HG03575 (cell line): ENCODE measurements around the gene KYAT1.
"Not testable (repeated sequence)": the region's sequence is repeated elsewhere in the genome, so short reads cannot be mapped to it uniquely, and the experiment has no call there.

Experiments
- ATAC-seq: cut with Tn5 transposase; IDR thresholded peaks from one replicate; pipeline ENCODE4 v1.9.1; 2021; ENCODE audit not compliant: unreplicated experiment, insufficient number of reproducible peaks, low FRiP score; ENCODE audit errors: extremely low read depth

KYAT1 gene

GRCh38 chr9:128847803-128848202 is 33.9 kb downstream of the KYAT1 start:
- ATAC-seq: no peak

DNA sequence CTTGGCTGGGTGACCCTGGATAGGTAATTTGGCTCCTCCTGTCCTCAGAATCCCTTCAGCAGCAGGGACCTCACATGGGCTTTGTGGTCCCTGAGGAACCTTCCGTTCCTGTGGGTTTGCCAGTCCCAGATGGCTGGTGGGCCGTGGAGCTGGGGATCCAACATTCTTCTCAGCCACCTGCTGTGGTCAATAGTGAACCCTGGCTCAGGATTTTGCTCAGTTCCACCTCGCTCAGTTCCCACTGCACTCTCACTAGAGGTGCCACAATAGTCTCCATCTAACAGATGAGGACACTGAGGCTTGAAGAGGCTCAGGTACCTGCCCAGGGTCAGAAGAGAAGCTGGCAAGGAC is 35.1 kb downstream of the KYAT1 start:
- ATAC-seq: no peak

- no peak for ATAC-seq
Observed at GRCh38 chr9:128845186-128845931, 36.4 kb downstream of the KYAT1 start.

GRCh38 chr9:128843171-128843570 is 38.6 kb downstream of the KYAT1 start:
- not testable (repeated sequence) for ATAC-seq

DNA sequence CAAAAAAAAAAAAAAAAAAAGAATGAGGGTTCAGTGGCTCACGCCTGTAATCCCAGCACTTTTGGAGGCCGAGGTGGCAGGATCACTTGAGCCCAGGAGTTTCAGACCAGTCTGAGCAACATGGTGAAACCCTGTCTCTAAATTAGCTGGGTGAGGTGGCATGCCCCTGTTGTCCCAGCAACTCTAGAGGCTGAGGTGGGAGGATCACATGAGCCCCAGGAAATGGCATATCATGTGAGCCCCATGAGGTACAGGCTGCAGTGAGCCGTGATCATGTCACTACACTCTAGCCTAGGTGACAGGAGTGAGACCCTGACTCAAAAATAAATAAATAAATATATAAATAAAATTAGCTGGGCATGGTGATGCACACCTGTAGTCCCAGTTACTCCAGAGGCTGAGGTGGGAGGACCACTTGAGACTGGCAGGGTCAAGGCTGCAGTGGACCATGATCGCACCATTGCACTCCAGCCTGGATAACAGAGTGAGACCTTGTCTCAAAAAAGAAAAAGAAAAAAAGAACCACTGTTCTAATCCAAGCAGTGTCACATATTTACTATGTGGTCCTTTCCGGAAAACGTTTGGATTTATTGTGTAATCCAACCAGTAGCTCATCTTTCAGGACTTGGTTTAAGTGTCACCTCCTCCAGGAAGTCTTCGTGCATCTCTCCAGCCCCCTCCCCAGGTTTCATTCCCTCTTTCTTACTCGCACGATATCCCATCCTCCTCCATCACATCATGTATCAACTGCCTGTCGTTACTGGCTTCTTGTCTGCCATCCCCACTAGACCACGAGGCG is 39.9 kb downstream of the KYAT1 start:
- ATAC-seq: no peak

GRCh38 chr9:128840524-128840923 is 41.2 kb downstream of the KYAT1 start:
- ATAC-seq: no peak

GRCh38 chr9:128838338-128838737 is 43.4 kb downstream of the KYAT1 start:
- no peak for ATAC-seq

DNA sequence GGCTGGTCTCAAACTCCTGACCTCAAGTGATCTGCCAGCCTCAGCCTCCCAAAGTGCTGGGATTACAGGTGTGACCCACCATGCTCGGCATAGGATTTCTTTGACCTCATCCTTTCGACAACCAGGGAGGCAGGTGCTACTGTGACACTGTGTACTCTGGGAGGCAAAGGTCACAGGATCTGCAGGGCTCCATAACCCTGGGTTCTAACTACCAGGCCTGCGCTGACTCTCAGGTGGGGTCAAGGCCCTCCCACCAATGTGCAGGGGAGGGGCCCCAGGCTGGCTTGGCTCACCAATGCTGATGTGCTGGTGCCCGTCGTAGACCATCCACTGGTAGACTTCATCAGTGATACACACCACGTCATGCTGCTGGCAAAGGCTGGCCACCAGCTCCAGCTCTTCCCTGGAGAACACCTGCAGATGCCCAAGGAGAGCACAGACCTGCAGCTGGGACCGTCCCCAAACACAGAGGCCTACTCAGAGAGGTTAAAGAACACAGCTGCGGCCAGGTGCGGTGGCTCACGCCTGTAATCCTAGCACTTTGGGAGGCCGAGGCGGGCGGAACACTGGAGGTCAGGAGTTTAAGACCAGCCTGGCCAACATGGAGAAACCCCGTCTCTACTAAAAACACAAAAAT is 45.1 kb downstream of the KYAT1 start:
- no peak for ATAC-seq

GRCh38 chr9:128835246-128836210 is 46.2 kb downstream of the KYAT1 start:
- ATAC-seq: no peak

DNA sequence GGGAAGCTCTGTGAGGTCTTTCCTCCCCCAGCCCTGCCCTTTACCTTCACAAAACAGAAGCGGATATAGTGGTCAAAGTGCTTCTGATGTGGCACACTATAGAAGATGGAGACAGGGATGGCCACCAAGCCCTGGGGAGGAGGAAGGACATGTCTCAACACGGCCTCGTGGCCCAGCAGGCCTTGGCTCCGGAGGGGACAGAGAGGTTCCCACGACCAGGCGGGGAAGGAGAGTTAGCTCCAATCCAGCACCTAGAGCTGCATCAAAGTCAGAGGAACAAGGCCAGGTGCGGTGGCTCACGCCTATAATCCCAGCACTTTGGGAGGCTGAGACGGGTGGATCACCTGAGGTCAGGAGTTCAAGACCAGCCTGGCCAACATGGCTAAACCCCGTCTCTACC is 48.1 kb downstream of the KYAT1 start:
- no peak for ATAC-seq

DNA sequence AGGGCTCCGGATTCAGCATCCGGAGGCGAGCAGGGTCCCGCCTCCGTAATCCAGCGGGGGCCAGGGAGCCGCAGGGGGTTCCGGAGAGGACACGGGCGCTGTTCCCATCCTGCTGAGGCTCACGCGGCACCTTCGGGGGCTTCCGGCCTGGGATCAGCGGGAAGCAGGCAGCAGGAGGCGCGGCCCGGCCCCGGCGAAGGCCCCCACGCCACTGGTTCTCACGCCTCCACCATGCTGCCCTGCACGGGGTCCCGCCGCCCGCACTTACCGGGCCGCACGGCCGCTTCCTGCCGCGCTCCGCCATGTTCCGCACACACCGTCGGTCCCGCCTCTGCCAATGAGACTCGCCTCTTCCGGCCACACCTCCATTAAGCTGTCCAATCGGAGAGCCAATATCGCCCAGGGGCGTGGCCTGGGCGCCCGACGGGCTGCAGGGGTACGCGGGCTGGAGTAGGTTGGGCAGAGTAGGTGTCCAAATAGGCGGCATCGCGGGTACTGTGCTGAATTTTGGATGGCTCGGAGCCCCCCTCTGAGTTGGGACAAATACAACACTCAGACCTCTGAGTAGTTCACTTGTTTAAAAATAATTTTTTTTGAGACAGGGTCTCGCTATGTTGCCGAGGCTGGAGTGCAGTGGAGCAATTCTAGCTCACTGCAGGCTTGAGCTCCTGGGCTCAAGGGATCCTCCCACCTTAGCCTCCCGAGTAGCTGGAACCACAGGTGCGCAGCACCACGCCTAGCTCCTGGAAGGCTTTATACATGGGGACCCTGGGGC is 52.1 kb downstream of the KYAT1 start, which contains the start of gene SPOUT1:
SPOUT1 (minus strand) TSS at position 318 of the 775 bp plus-strand sequence; CDS start at position 304, 14 bp downstream.
- ATAC-seq: peak; percentile 64

GRCh38 chr9:128828719-128829452 is 52.9 kb downstream of the KYAT1 start:
- no peak for ATAC-seq

DNA sequence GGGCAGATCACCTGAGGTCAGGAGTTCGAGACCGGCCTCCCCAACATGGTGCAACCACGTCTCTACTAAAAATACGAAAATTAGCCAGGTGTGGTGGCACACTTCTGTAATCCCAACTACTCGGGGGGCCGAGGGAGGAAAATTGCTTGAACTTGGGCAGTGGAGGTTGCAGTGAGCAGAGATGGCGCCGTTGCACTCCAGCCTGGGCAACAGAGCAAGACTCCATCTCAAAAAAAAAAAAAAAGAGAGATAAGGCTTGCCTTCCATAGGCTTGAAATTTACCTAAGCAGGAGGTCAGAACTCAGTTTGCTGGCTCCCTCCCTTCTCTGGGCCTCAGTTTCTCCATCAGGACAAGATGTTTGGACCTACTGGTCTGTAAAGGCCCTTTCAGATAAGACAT is 53.5 kb downstream of the KYAT1 start:
- ATAC-seq: no peak

DNA sequence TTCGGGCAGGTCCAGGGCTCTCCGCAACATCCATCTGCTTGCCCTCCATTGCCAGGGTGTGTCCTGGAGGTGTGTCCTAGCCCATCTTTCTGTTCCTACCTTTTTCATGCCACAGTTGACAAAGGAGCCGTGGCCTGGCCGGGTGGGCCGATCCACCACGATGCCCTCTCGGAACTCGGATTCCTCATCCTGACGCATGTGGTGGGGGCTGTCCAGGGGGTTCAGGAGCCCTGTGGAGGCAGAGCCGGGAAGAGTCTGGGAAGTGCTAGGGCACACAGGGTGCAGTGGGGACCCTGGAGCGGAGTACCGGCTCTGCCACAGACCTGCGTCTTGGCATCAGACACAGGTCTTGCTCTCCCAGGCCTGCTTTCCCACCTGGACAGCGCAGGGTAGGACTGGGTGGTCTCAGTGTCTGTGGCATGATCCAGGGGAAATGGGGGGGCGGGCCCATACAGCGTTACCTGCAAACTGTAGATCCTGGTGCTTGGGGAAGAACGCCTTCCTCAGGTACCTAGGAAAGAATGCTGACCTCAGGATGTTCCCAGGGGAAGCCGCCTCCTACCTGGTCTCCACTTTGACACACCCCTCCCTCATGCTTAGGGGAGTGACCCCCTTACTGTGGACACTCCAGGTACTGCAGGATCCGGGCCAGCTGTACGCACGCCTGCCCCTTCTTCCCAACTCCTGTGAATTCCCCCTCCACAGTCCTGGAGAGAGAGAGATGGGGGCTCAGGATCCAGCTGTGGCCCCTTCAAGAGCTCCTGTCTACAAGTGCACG is 55.6 kb downstream of the KYAT1 start:
- ATAC-seq: no peak

DNA sequence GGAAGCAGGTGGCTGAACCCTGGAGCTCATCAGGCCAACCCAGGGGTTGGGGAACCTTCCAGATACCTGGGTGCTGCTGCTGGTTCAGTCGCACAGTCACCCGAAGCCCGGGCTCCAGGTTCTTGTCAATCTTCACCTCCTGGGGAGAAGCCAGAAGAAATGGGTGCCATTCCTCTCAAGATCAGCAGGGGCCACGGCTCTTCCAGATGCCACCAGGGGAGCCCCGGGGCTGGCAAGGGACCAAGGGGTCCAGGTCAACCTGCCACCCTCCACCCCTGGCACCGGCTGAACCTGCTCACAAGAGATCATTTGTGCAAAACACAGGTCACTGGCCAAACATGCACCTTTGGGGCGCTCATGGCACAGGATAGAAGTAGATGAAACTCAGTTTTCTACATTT is 56.8 kb downstream of the KYAT1 start:
- ATAC-seq: no peak

- ATAC-seq: no peak
Observed at GRCh38 chr9:128823903-128824406, 57.8 kb downstream of the KYAT1 start.
